ENCODE results near the gene PTPRF.

PTPRF gene

DNA sequence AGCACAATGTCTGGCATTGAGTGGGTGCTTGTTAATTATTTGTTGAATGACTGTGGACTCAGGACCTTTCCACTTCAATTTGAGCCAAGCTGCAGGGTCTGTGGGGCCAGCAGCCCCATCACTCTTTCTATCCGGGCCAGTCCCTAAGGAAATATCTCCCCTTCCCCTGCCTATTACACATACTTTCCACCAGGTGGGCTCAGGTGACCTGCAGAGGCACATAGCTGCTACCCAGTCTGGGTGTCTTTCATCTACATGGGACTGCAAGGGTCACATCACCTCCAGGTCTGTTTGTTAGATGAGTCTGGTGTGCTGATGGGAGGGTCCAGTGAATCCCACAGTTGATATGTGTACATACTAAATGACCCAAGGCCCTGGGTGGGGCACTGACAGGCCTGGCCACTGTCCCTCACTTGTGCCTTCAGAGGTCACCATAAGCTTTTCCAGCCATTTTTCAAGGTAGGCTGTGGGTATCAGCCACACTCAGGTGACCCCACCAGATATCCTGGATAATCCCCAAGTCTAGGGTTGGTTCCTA is 59.8 kb downstream of the PTPRF start:
- no peak for DNase-seq
- intact Hi-C loops (cut with DNase I; ENCODE audit: low total_unique reads), result no loop called here
- H3K4me1 ChIP-seq, result no peaks in the 10 kb centered on the region
- H3K27ac ChIP-seq, result no peak overlapping the region
- H3K4me3 ChIP-seq, result no peak overlapping the region
- peaks cover 0 to 78% (median 27%) of the 10 kb centered on the region in 3 donors for H3K36me3 ChIP-seq
- H3K27me3 ChIP-seq, result no peaks in the 10 kb centered on the region
- TF ChIP-seq, protein P1, sequence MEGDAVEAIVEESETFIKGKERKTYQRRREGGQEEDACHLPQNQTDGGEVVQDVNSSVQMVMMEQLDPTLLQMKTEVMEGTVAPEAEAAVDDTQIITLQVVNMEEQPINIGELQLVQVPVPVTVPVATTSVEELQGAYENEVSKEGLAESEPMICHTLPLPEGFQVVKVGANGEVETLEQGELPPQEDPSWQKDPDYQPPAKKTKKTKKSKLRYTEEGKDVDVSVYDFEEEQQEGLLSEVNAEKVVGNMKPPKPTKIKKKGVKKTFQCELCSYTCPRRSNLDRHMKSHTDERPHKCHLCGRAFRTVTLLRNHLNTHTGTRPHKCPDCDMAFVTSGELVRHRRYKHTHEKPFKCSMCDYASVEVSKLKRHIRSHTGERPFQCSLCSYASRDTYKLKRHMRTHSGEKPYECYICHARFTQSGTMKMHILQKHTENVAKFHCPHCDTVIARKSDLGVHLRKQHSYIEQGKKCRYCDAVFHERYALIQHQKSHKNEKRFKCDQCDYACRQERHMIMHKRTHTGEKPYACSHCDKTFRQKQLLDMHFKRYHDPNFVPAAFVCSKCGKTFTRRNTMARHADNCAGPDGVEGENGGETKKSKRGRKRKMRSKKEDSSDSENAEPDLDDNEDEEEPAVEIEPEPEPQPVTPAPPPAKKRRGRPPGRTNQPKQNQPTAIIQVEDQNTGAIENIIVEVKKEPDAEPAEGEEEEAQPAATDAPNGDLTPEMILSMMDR (IDR thresholded peaks at IDR 0.05), result no peak
- no peaks in the 10 kb centered on the region for H3K9me3 ChIP-seq

DNA sequence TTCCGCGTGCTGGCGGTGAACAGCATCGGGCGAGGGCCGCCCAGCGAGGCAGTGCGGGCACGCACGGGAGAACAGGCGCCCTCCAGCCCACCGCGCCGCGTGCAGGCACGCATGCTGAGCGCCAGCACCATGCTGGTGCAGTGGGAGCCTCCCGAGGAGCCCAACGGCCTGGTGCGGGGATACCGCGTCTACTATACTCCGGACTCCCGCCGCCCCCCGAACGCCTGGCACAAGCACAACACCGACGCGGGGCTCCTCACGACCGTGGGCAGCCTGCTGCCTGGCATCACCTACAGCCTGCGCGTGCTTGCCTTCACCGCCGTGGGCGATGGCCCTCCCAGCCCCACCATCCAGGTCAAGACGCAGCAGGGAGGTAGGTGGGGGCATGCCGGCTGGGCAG is 60.5 kb downstream of the PTPRF start:
- H3K4me3 ChIP-seq, result no peak overlapping the region
- TF ChIP-seq, protein P1 (IDR thresholded peaks at IDR 0.05), result no peak
- no peaks in the 10 kb centered on the region for H3K27me3 ChIP-seq
- H3K36me3 ChIP-seq, result peaks cover 0 to 77% (median 27%) of the 10 kb centered on the region in 3 donors
- no peak for DNase-seq
- H3K27ac ChIP-seq, result no peak overlapping the region
- no peaks in the 10 kb centered on the region for H3K4me1 ChIP-seq
- intact Hi-C loops (cut with DNase I; ENCODE audit: low total_unique reads), result no loop called here
- no peaks in the 10 kb centered on the region for H3K9me3 ChIP-seq

DNA sequence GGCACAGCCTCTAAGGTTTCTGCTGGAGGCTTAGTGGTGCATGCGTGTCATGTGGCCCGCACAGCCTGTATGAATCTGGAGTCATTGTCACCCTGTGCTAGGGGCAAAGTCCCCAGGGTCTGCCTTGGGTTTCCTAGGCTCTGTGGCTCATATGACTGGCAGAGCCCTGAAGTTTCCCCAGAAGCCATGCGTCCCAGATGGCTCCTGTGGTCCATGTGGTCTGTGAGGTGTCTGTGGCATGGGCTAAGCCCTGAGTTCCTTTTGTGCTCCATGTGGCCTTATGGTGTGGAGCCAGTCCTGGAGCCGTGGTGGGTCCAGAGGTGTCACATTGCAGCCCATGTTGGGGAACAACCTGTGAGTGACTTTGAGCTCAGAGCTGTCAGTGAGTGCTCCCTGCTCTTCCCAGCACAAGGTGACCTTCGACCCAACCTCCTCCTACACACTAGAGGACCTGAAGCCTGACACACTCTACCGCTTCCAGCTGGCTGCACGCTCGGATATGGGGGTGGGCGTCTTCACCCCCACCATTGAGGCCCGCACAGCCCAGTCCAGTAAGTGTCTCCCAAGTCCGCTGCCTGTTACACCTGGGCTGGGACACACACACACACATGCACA is 61.5 kb downstream of the PTPRF start:
- H3K27me3 ChIP-seq, result no peaks in the 10 kb centered on the region
- H3K9me3 ChIP-seq, result no peaks in the 10 kb centered on the region
- peaks cover 0 to 82% (median 27%) of the 10 kb centered on the region in 3 donors for H3K36me3 ChIP-seq
- no peak overlapping the region for H3K27ac ChIP-seq
- TF ChIP-seq, protein P1 (IDR thresholded peaks at IDR 0.05), result no peak
- no peaks in the 10 kb centered on the region for H3K4me1 ChIP-seq
- no peak overlapping the region for H3K4me3 ChIP-seq
- intact Hi-C loops (cut with DNase I; ENCODE audit: low total_unique reads), result no loop called here
- no peak for DNase-seq

DNA sequence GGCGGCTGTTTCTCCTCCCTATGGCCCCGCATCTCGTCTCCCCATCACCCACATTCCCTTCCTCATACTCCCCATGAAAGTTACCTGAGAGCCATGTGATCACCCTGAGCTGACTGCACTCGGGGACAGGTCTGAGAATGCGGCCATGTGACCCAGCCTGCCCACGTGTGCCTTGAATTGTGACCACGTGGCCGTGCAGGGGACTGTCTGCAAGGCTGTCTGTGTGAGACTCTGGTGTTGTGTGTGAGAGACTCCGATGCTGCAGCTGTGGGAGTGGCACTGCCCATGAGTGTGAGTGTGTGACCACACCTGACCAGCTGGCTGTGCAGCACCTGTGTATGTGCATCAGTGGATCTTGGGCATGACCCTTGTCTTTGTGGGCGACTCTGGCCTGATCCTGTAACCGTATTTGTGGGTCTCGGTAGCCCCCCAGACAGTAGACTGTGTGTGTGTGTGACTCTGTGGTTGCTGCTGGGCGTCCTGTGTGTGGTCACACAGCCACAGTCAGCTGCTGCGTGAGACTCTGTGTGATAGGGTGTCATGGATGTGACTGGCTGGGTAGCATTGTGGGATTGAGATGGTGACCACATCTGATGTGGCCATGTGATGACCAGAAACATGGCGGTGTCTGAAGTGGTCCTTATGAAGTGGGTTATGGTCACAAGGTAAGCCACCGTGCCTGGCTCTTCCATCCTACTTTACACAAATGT is 62.4 kb downstream of the PTPRF start:
- H3K4me3 ChIP-seq, result no peak overlapping the region
- intact Hi-C loops (cut with DNase I; ENCODE audit: low total_unique reads), result no loop called here
- peaks cover 0 to 87% (median 27%) of the 10 kb centered on the region in 3 donors for H3K36me3 ChIP-seq
- no peaks in the 10 kb centered on the region for H3K4me1 ChIP-seq
- TF ChIP-seq, protein P1 (IDR thresholded peaks at IDR 0.05), result no peak
- no peaks in the 10 kb centered on the region for H3K9me3 ChIP-seq
- H3K27ac ChIP-seq, result no peak overlapping the region
- no peak for DNase-seq
- no peaks in the 10 kb centered on the region for H3K27me3 ChIP-seq

DNA sequence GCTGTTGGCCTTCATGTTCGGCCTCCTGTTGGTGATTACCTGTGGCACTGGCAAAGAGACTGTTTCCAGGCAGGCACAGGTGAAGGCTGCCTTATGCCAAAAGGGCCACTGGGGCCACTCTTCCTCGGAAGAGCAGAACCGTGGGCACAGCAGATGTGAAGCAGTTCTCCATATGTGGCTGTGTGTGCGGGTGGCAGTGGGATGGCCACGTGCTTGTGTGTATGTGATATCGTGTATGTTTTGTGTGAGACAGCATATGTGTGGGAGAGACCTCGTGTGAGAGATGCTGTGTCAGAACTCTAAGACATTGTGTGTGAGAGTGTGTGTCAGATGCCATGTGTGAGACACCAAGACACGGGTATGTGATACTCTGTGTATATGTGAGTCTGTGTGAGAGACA is 65.9 kb downstream of the PTPRF start:
- no peak overlapping the region for H3K27ac ChIP-seq
- intact Hi-C loops (cut with DNase I; ENCODE audit: low total_unique reads), result no loop called here
- H3K36me3 ChIP-seq, result peaks cover 0 to 86% (median 15%) of the 10 kb centered on the region in 3 donors
- no peaks in the 10 kb centered on the region for H3K27me3 ChIP-seq
- H3K4me3 ChIP-seq, result no peak overlapping the region
- TF ChIP-seq, protein P1 (IDR thresholded peaks at IDR 0.05), result no peak
- no peak for DNase-seq
- H3K4me1 ChIP-seq, result no peaks in the 10 kb centered on the region
- no peaks in the 10 kb centered on the region for H3K9me3 ChIP-seq

All from tibial artery (tissue), 4 donors.